Measurements from ENCODE around the gene FREM1.

- TF ChIP-seq CTCF (IDR thresholded peaks at IDR 0.05 in 2 of 3, conservative IDR thresholded peaks at IDR 0.05 in 1 of 3; ENCODE audit: control insufficient read depth in 2 of 3, extremely low read depth in 1 of 3, insufficient read depth in 1 of 3, low read depth in 3 of 3, low read length in 3 of 3) (no peak), SP1 (IDR thresholded peaks at IDR 0.05; ENCODE audit: low read depth, low read length) (no peak), PBX3 (IDR thresholded peaks at IDR 0.05; ENCODE audit: insufficient replicate concordance, low read depth, low read length) (no peak), IKZF2 (IDR thresholded peaks at IDR 0.05) (no peak), CHD4 (IDR thresholded peaks at IDR 0.05) (no peak)
Observed at GRCh38 chr9:14780693-14781092, 129.5 kb downstream of the FREM1 start.
